Naive B cell (primary cell): ENCODE results near the gene EDIL3. TPM values are rescaled to one million over a fixed set of nuclear protein-coding genes. Genes with fewer than 3 reads are reported as not detected.

Source experiments
- ATAC-seq, 2 donors: fragments of 150-1000 bp; cut with Tn5 transposase; 2 replicates each; pipeline ENCODE4 v1.10.0; 2021; ENCODE audit warnings: low read depth in 2 of 2, mild to moderate bottlenecking in 2 of 2, moderate library complexity in 2 of 2
- DNase-seq: peaks from one replicate; pipeline ENCODE4 v3.0.0; 2022
- H3K27ac Mint-ChIP-seq, 6 donors: one replicate each; pipeline ENCODE4 v1.8.0; 2020 to 2022; ENCODE audit warnings: mild to moderate bottlenecking in 6 of 6, mixed read lengths in 6 of 6, moderate library complexity in 5 of 6, inconsistent platforms in 2 of 6
- H3K27me3 Mint-ChIP-seq, 3 donors: one replicate each; pipeline ENCODE4 v1.8.0; 2021 to 2022; ENCODE audit warnings: mixed read lengths in 3 of 3, mild to moderate bottlenecking in 1 of 3
- H3K36me3 Mint-ChIP-seq, 2 donors: one replicate each; pipeline ENCODE4 v1.8.0; 2020 to 2022; ENCODE audit warnings: mixed read lengths in 2 of 2, inconsistent platforms in 1 of 2, mild to moderate bottlenecking in 1 of 2
- H3K4me1 Mint-ChIP-seq, 3 donors: one replicate each; pipeline ENCODE4 v1.8.0; 2020 to 2022; ENCODE audit warnings: mixed read lengths in 3 of 3, inconsistent platforms in 1 of 3, mild to moderate bottlenecking in 1 of 3, moderate library complexity in 1 of 3
- H3K4me3 Mint-ChIP-seq, 8 donors: one replicate each; pipeline ENCODE4 v1.8.0; 2020 to 2022; ENCODE audit warnings: mild to moderate bottlenecking in 8 of 8, mixed read lengths in 8 of 8, moderate library complexity in 8 of 8, inconsistent platforms in 2 of 8
- H3K9me3 Mint-ChIP-seq, 7 donors: one replicate each; pipeline ENCODE4 v1.8.0; 2020 to 2022; ENCODE audit warnings: mixed read lengths in 7 of 7, mild to moderate bottlenecking in 5 of 7, inconsistent platforms in 2 of 7, moderate library complexity in 1 of 7
- polyA plus RNA-seq, 6 donors: library from polyadenylated mRNA; unstranded; fragments of 300-500 nt; fragmentation: Illumina TruSeq; gene quantifications; one replicate each; pipeline ENCODE4 v1.2.3, GENCODE V29; 2021; ENCODE audit warnings: low read depth in 6 of 6

The EDIL3 gene, protein sequence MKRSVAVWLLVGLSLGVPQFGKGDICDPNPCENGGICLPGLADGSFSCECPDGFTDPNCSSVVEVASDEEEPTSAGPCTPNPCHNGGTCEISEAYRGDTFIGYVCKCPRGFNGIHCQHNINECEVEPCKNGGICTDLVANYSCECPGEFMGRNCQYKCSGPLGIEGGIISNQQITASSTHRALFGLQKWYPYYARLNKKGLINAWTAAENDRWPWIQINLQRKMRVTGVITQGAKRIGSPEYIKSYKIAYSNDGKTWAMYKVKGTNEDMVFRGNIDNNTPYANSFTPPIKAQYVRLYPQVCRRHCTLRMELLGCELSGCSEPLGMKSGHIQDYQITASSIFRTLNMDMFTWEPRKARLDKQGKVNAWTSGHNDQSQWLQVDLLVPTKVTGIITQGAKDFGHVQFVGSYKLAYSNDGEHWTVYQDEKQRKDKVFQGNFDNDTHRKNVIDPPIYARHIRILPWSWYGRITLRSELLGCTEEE
- not detected for polyA plus RNA-seq

DNA sequence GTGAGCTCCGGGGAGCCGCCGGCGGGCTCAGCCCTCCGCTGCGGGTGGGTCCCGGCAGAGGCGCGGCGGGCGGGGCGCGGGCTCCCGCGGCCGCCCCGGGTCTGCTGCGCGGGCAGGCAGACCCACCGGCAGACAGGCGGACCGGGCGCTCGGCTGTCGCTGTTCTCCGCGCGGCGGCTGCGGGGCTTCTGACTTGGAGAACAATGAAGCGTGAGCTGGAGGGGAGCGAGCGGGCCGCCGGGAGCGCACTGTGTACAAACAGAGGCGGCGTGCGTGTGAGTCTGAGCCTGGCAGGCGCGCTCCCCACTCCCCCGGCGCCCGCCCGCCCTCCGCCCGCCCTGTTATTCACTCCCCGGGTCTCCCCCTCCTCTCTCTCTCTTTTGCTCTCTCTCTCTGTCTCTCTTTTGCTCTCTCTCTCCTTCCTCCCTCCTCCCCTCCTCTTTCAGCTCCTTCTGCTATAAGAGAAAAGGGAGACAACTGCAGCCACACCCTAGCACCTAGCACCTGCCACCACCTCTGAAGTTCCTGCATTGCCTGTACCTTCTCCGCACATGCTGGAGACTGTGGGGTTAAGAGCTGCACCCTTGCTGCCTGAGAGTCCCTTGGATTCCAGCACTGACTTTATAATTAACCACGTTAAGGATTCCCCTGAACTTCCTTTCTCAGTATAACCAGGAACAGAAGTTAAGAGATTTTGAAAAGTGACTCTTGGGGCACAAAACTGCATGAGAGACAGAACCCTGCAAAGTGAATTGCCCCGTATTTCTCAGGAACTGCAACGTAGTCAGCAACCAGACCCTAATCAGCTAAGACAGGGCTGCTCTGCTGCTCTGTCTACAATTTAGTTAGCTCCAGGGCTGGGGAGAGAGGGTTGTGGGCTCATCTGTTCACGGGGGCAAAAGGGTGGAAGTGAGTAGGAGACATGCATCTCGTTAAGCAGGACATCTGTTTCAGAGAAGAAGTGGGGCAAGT, at the start of gene EDIL3:
Gene EDIL3 (minus strand): TSS at position 277 of the 972 bp plus-strand sequence. CDS start 506 bp downstream, outside the sequence.
- DNase-seq (no peak), ATAC-seq (no peak)
- H3K4me1 Mint-ChIP-seq: peaks cover 6 to 19% (median 10%) of the 10 kb centered on the region in 3 donors
- peak within 1 kb of the TSS in 2 of 8 donors; percentile 22 to 74 for H3K4me3 Mint-ChIP-seq
- peaks cover 4 to 10% of the 10 kb centered on the region in 2 donors for H3K36me3 Mint-ChIP-seq
- peaks cover 0 to 4% (median 0%) of the 10 kb centered on the region in 7 donors for H3K9me3 Mint-ChIP-seq
- H3K27me3 Mint-ChIP-seq: peaks cover 32 to 52% (median 51%) of the 10 kb centered on the region in 3 donors
- H3K27ac Mint-ChIP-seq: peak within 1 kb of the TSS in 1 of 6 donors; percentile 54

DNA sequence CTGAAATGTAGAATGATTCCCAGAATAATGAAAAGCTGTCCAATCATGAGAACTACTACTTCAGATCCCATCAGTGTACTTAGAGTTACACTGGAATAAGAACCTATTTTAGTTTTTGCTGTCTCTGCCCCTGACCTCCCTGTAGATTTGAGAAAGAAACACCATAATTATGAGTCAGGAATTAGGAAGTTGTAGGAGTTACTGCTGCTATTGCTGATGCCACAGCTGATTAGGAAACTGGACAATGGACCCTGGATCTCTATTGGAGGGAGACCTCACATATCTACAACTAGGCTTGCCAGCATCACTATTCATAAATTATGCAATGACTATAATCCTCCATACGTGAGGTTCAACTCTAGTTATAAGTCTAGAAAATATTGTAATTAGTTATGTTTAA, 48.8 kb upstream of the EDIL3 start:
- Mint-ChIP-seq H3K27ac (no peak overlapping the region), H3K27me3 (no peaks in the 10 kb centered on the region), H3K4me1 (no peaks in the 10 kb centered on the region), H3K36me3 (no peaks in the 10 kb centered on the region), H3K4me3 (no peak overlapping the region), H3K9me3 (peaks cover 0 to 4% (median 0%) of the 10 kb centered on the region in 7 donors)
- no peak for DNase-seq
- no peak for ATAC-seq

DNA sequence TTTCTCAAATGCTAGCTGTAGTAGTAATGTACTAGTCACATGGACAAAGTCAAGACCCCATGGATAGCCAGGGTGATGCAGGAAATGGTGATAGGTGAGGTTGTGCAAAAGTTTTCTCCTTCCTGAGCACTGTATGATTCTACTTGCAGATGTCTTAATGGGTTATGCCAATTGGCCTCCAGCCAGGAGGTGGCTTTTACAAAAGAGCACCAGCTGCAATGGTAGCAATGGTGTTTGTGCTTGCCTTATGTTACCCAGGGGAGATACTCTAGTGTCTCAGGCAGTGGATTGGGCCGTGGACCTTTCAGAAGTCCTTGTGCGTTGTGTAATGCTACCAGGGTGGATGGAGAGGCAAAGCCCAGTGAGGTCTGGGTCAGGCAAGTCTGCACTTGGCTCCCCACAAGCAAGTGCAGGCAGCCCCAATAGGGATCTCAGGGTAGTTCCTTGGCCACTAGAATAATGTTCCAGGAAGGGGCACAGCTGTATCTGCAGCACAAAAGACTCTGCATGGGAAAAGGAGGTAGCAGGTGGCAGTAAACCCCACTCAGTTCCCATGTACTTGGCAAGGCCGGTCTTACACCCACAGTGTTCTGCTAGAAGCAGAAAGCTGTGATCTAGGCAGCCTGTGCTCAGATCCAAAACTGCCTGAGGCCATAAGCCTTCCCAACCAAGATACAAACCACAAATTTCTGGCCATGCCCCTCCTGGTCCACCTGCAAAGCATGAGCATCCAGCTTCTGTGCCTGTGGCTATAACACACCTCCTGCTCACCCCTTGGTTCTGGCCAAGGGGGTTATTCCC, 46.4 kb upstream of the EDIL3 start:
- no peak overlapping the region for H3K4me3 Mint-ChIP-seq
- H3K27me3 Mint-ChIP-seq: no peaks in the 10 kb centered on the region
- peaks cover 0 to 7% (median 2%) of the 10 kb centered on the region in 7 donors for H3K9me3 Mint-ChIP-seq
- H3K36me3 Mint-ChIP-seq: no peaks in the 10 kb centered on the region
- no peak for ATAC-seq
- no peak for DNase-seq
- no peak overlapping the region for H3K27ac Mint-ChIP-seq
- H3K4me1 Mint-ChIP-seq: no peaks in the 10 kb centered on the region

DNA sequence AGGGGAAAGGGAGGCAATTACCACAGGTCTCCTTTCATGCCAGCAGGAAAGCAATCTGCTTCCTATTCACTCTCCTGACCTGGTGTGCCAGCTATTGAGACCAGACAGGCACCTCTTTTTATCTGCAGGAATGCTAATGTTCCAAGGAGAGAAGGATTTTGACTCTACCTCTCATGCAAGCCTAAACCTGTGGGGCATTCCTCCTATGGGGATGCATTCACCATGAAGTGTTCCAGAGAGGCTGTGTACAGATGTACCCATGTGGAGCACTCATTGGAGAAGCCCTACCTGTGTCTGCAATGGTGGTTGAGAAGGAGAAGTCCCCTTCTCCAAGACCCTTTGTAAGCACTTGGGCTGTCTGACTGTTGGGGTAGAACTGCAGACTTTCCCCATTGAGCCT, 45.4 kb upstream of the EDIL3 start:
- DNase-seq: no peak
- Mint-ChIP-seq H3K27ac (no peak overlapping the region), H3K27me3 (no peaks in the 10 kb centered on the region), H3K36me3 (no peaks in the 10 kb centered on the region), H3K4me1 (no peaks in the 10 kb centered on the region), H3K4me3 (no peak overlapping the region), H3K9me3 (peaks cover 0 to 7% (median 2%) of the 10 kb centered on the region in 7 donors)
- ATAC-seq: no peak

DNA sequence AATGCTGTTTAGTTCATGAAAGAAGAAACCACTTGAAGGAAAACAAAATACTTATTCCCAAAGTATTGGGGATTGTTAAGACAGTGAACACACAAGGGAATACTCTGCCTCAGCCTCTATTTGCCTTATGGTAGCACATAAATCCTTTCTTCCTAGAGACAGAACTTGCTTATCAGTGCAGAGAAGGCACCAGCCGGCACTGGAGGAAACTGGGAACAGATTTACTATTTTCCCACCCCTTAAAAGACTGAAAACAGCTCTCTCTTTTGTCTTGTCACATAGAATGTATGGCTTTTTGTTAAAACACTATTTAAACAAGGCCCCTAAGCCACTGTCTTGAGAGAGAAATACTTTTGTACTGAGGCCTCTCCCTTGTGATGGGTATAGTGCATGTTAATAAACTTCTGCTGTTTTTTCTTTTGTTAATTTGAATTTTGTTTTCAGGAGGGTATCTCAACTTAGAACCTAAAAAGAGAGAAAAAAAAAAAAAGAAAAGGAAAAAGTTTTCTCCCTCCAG, 40.7 kb upstream of the EDIL3 start:
- H3K27me3 Mint-ChIP-seq: no peaks in the 10 kb centered on the region
- no peaks in the 10 kb centered on the region for H3K36me3 Mint-ChIP-seq
- H3K4me1 Mint-ChIP-seq: no peaks in the 10 kb centered on the region
- ATAC-seq (no peak), DNase-seq (no peak)
- H3K27ac Mint-ChIP-seq: no peak overlapping the region
- H3K9me3 Mint-ChIP-seq: peaks cover 0 to 7% (median 4%) of the 10 kb centered on the region in 7 donors
- no peak overlapping the region for H3K4me3 Mint-ChIP-seq

DNA sequence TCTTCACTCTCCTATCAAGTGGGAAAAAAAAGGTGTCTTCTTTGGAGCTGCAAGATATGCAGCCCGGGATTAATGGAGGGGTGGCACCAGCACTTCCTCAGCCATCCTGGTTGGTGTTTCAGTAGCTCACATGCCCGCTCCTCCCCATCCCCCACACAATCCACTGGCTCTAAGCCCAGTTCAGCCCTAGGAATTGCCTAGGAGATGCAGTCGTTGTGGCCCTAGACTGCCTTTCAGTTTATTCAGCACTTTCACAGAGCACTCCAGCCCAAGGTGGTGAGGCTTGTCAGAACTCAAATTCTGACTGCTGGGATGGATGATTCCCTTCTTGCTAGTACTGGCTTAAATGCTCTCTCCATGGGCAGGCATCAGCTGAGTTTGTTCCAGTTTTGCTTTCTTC, 35.1 kb upstream of the EDIL3 start:
- DNase-seq: no peak
- Mint-ChIP-seq H3K9me3 (peaks cover 0 to 13% (median 4%) of the 10 kb centered on the region in 7 donors), H3K4me1 (no peaks in the 10 kb centered on the region), H3K36me3 (no peaks in the 10 kb centered on the region), H3K4me3 (no peak overlapping the region), H3K27ac (no peak overlapping the region), H3K27me3 (no peaks in the 10 kb centered on the region)
- no peak for ATAC-seq

DNA sequence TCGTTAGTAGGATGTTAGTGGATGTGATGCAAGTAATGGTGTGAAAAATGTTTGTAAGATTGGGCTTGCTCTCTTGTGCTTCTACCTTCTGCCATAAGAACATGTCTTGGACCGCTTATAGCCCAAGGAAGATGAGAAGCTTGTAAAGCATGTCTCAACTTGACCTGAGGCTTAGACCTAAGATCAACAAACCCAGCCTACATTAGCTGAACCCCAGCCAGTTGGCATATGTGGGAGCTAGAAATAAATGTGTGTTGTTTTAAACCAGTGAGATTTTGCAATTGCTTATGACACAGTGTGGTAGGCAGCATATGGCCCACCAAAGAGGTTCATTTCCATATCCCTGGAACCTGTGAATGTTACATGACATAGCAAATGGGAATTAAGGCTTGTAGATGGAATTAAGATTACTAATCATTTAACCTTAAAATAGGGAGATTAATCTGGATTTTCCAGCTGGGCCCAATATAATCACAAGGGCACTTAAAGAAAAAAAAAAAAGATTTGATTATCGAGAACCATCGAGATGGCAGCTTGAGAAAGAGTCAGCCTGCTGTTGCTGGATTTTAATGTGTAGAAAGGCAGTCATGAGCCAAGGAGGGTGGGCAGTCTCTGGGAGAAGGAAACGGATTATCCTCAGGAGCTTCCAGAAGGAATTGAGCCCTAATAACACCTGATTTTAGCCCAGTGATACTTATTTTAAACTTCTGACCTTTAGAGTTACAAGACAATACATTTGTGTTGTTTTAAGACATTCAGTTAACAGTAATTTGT, 27.3 kb upstream of the EDIL3 start:
- DNase-seq (no peak), ATAC-seq (no peak)
- Mint-ChIP-seq H3K36me3 (no peaks in the 10 kb centered on the region), H3K27me3 (no peaks in the 10 kb centered on the region), H3K4me3 (no peak overlapping the region), H3K9me3 (peaks cover 0 to 8% (median 2%) of the 10 kb centered on the region in 7 donors), H3K27ac (no peak overlapping the region), H3K4me1 (no peaks in the 10 kb centered on the region)

DNA sequence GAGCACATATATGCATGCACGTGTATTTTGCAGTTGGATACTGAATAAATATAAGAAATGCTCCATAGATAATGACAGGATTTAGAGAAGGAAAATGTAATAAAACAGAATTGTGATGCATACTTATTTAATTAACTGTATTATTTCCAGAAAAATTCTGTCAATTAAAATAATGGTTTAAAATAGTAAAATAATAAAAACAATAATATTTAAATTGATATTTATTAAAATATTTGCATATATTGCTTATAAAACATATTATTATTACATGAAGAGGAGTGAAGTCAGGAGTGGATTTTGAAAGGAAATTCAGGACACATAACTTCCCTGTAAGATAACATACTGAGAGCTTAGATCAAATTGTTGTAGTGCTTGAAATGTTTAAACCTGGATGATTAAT, 21.4 kb upstream of the EDIL3 start:
- Mint-ChIP-seq H3K4me3 (no peak overlapping the region), H3K27me3 (no peaks in the 10 kb centered on the region), H3K27ac (no peak overlapping the region), H3K36me3 (no peaks in the 10 kb centered on the region), H3K4me1 (no peaks in the 10 kb centered on the region), H3K9me3 (no peaks in the 10 kb centered on the region)
- no peak for DNase-seq
- ATAC-seq: no peak

DNA sequence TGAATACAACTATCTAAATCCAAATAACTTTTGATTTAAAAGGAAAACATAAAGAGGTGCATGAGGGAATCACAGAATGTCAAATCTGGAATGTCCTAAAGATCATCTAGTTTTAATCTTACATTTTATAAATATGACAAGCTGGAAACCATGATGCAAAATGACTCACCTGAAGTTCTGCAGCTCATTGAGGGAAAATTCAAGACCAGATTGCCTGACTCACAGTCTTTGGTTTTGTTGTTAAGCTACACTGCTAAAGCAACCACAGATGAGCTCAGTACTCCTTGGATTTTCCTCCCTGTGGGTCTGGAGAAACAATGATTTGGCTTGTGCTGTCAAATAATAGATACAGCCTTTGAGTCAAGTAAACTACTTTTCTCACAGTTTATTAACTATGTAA, 19.1 kb upstream of the EDIL3 start:
- ATAC-seq (no peak), DNase-seq (no peak)
- no peaks in the 10 kb centered on the region for H3K27me3 Mint-ChIP-seq
- no peaks in the 10 kb centered on the region for H3K9me3 Mint-ChIP-seq
- no peak overlapping the region for H3K4me3 Mint-ChIP-seq
- H3K27ac Mint-ChIP-seq: no peak overlapping the region
- H3K4me1 Mint-ChIP-seq: no peaks in the 10 kb centered on the region
- H3K36me3 Mint-ChIP-seq: no peaks in the 10 kb centered on the region

DNA sequence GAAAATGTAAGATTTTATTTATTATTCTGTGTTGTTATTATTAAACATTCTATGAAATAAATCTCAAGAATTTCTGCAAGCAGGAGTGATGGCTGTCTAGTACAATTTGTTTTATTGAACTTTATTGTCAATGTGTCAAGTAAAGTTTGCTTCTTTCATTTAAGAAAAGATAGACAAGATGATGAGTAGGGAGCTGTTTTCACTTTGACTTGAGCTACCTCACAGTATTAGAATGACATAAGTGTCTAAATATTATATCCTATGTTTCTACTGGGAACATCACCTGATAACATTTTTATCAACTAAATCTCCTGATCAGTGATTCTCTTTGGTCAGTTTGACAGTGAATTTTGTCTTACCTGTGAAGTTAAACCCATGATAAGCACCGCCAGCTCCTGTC, 12.7 kb upstream of the EDIL3 start:
- Mint-ChIP-seq H3K36me3 (no peaks in the 10 kb centered on the region), H3K27ac (no peak overlapping the region), H3K4me1 (no peaks in the 10 kb centered on the region), H3K27me3 (no peaks in the 10 kb centered on the region), H3K4me3 (no peak overlapping the region), H3K9me3 (no peaks in the 10 kb centered on the region)
- DNase-seq: no peak
- ATAC-seq: no peak

DNA sequence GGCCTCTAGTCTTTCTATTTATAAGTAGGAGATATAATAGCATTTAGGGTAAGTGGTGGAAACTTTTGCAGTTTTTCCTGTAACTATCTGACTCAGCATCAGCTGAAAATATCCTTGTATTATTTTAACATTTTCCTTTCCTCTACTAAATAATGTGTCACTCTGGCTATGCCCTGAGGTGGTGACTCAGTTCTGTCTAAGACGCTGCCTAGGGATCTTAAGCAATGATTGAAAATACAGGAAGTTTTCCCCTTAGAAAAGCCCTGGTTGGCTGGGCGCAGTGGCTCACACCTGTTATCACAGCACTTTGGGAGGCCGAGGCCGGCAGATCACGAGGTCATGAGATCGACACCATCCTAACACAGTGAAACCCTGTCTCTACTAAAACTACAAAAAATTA, 9.3 kb upstream of the EDIL3 start:
- no peaks in the 10 kb centered on the region for H3K27me3 Mint-ChIP-seq
- no peak overlapping the region for H3K4me3 Mint-ChIP-seq

DNA sequence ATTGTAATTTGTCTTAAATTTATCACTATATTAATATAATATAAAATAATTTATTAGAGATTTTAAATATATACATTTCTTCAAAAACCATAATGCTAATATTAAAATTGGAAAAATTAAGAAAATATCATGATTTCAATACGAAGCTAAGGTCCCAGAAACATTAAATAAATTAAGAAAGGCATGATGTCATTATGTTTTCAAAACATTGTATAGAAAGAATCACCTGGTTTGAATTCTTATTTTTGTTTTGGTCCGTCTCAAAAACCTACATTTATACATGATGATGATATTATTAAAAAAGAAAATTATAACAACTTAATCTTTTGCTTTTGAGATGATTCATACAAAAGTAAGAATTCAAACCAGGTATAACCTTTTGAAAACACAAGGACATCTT, 8.2 kb upstream of the EDIL3 start:
- no peak for DNase-seq
- H3K4me1 Mint-ChIP-seq: no peaks in the 10 kb centered on the region
- no peak overlapping the region for H3K4me3 Mint-ChIP-seq
- H3K27ac Mint-ChIP-seq: no peak overlapping the region
- no peaks in the 10 kb centered on the region for H3K9me3 Mint-ChIP-seq
- no peaks in the 10 kb centered on the region for H3K27me3 Mint-ChIP-seq
- ATAC-seq: no peak
- H3K36me3 Mint-ChIP-seq: no peaks in the 10 kb centered on the region

More for the DNA sequence above, 9.3 kb upstream of the EDIL3 start:
- Mint-ChIP-seq H3K36me3 (no peaks in the 10 kb centered on the region), H3K4me1 (no peaks in the 10 kb centered on the region), H3K27ac (no peak overlapping the region), H3K9me3 (no peaks in the 10 kb centered on the region)
- ATAC-seq (no peak), DNase-seq (no peak)
